Measurements from ENCODE around the gene TP53INP2.

- TF ChIP-seq POLR2A (IDR thresholded peaks at IDR 0.05) (no peak), CTCF (IDR thresholded peaks at IDR 0.05) (no peak)
These were observed 23.5 kb upstream of the TP53INP2 start for GRCh38 chr20:34680586-34681175.
